GM12864 (cell line): Measurements from ENCODE around the gene CNN2.

Experiments used
- DNase-seq: peaks from one replicate; pipeline ENCODE4 v3.0.0-alpha.2; 2011; ENCODE audit warnings: low read depth
- H3K4me3 ChIP-seq: 2 replicates; pipeline ENCODE4 v1.5.1; 2011; ENCODE audit warnings: mild to moderate bottlenecking, low read depth, low read length, control low read depth
- CTCF ChIP-seq: IDR thresholded peaks from 2 replicates; pipeline ENCODE4 v1.5.1; 2011; ENCODE audit warnings: low read depth, mild to moderate bottlenecking, moderate library complexity, low read length, control low read depth, inconsistent platforms; ENCODE audit errors: missing control alignments

Gene CNN2

GRCh38 chr19:1084024-1084868 lies 57.8 kb downstream of the CNN2 start:
- DNase-seq: no peak
- no peak for TF ChIP-seq CTCF
- H3K4me3 ChIP-seq: no peak overlapping the region

DNA sequence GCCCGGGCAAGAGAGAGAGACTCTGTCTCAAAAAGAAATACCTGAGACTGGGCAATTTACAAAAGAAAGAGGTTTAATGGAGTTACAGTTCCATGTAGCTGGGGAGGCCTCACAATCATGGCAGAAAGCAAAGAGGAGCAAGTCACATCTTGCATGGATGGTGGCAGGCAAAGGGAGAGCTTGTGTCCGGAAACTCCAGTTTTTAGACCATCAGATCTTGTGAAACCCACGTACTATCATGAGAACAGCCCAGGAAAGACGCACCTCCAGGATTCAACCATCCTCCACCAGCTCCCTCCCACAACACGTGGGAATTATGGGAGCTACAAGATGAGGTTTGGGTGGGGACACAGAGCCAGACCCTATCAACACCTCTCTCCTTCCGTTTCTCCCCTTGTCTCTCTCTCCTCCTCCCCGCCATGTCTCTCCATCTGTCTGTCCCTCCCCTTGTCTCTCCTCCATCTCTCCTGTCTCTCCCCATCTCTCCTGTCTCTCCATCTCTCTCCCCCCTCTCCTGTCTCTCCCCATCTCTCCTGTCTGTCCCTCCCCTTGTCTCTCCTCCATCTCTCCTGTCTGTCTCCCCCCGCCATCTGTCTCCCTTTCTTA lies 58.7 kb downstream of the CNN2 start:
- no peak for TF ChIP-seq CTCF
- H3K4me3 ChIP-seq: no peak overlapping the region
- no peak for DNase-seq

GRCh38 chr19:1085676-1086442 lies 59.5 kb downstream of the CNN2 start:
- no peak for TF ChIP-seq CTCF
- H3K4me3 ChIP-seq: no peak overlapping the region
- DNase-seq: no peak

DNA sequence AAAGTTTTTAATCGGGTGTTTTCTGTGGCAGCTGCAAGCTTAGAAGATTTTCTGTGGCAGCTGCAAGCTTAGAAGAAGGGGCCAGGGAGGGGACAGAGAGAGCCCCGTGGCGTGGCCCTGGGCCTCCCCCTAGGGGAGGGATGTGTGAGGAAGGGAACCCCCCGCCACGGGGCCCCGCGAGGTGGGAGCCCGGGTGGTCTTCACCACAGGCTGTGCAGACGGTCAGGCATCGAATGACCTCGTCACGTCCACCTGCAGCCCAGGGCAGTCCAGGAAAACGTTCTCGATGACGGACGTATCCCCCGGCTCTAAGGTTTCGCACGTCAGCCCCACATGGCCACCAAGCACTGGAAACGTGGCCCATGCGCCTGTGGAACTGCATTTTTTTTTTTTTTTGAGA lies 60.2 kb downstream of the CNN2 start:
- DNase-seq: no peak
- no peak for TF ChIP-seq CTCF
- no peak overlapping the region for H3K4me3 ChIP-seq

- no peak for DNase-seq
- H3K4me3 ChIP-seq: no peak overlapping the region
- TF ChIP-seq CTCF: peak; percentile 33
Observed at GRCh38 chr19:1087813-1088415, 61.5 kb downstream of the CNN2 start.

DNA sequence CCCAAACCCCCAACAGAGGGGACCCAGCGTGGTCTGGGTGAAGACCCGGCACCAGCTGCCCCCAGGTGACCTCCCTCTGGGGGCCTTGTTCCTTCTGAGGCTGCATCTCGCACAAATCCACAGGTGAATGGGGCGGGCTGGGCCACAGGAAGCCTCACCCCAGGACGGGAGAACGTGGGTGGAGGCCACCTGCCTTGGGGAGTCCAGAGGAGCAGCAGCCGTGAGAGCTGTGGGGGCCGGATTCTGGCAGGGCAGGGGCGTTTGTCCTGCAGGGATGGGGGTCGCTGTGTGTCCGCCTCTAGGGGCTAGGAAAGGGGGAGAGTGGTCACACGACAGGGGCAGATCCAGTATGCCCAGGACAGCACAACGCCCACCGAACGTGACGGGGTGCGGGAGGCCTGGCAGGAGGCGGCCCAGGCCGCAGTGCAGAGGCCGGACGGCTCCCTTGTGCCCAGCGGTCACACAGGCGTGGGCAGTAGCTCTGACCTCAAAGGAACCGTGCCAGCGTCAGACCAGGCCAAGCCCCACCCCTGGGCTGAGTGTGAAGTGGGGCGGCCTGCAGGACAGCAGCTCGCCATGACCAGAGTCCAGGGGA lies 62.1 kb downstream of the CNN2 start:
- TF ChIP-seq CTCF: no peak
- no peak overlapping the region for H3K4me3 ChIP-seq
- no peak for DNase-seq
